Measurements from ENCODE around the gene ZNHIT6.

GRCh38 chr1:85672031-85672660, 36.1 kb downstream of the ZNHIT6 start:
- TF ChIP-seq POLR2AphosphoS5 (IDR thresholded peaks at IDR 0.05) (no peak), CTCF (IDR thresholded peaks at IDR 0.05) (no peak)

Measured in breast epithelium (tissue), 3 donors.